Astrocyte (in vitro differentiated cells and primary cell): ENCODE measurements around the gene ROM1. TPM values are rescaled to one million over a fixed set of nuclear protein-coding genes. Genes with fewer than 3 reads are reported as not detected.

Source experiments
- DNase-seq: peaks from one replicate; pipeline ENCODE4 v3.0.0-alpha.2; 2010; ENCODE audit warnings: low read depth
- FAIRE-seq: peaks from 2 replicates; lab custom pipeline; 2011; peaks lifted over from hg19 to GRCh38; lab: Jason Lieb, UNC
- H2AFZ ChIP-seq: 2 replicates; pipeline ENCODE4 v1.6.0; 2012; ENCODE audit warnings: low read depth, low read length, inconsistent platforms
- H3K27ac ChIP-seq: 2 replicates; pipeline ENCODE4 v1.5.1; 2011; ENCODE audit warnings: low read depth, low read length, inconsistent platforms
- H3K27me3 ChIP-seq: 2 replicates; pipeline ENCODE4 v1.6.0; 2011; ENCODE audit warnings: low read length, inconsistent platforms; ENCODE audit not compliant: insufficient read depth
- H3K36me3 ChIP-seq: 2 replicates; pipeline ENCODE4 v1.5.1; 2011; ENCODE audit warnings: low read length, inconsistent platforms; ENCODE audit not compliant: insufficient read depth
- H3K4me1 ChIP-seq: 2 replicates; pipeline ENCODE4 v1.5.1; 2011; ENCODE audit warnings: low read length, inconsistent platforms; ENCODE audit not compliant: insufficient read depth
- H3K4me2 ChIP-seq: 2 replicates; pipeline ENCODE4 v1.6.0; 2012; ENCODE audit warnings: low read length, inconsistent platforms
- H3K4me3 ChIP-seq: 2 replicates; pipeline ENCODE4 v1.5.1; 2011; ENCODE audit warnings: low read depth, mild to moderate bottlenecking, low read length, inconsistent platforms; ENCODE audit not compliant: insufficient read depth
- H3K79me2 ChIP-seq: 2 replicates; pipeline ENCODE4 v1.6.0; 2012; ENCODE audit warnings: mild to moderate bottlenecking, low read length, inconsistent platforms; ENCODE audit not compliant: insufficient read depth
- H3K9ac ChIP-seq: 2 replicates; pipeline ENCODE4 v1.6.0; 2012; ENCODE audit warnings: mild to moderate bottlenecking, low read length, inconsistent platforms
- H3K9me3 ChIP-seq: 2 replicates; pipeline ENCODE4 v1.5.1; 2012; ENCODE audit warnings: low read depth, mild to moderate bottlenecking, low read length, inconsistent platforms; ENCODE audit not compliant: insufficient read depth
- H4K20me1 ChIP-seq: 2 replicates; pipeline ENCODE4 v1.6.0; 2012; ENCODE audit warnings: low read length, inconsistent platforms; ENCODE audit not compliant: insufficient read depth
- H3K27ac Mint-ChIP-seq: one replicate; pipeline ENCODE4 v1.8.0; 2021; ENCODE audit warnings: mild to moderate bottlenecking, mixed read lengths; ENCODE audit not compliant: unreplicated experiment
- H3K27me3 Mint-ChIP-seq: one replicate; pipeline ENCODE4 v1.8.0; 2021; ENCODE audit warnings: low read depth, mixed read lengths; ENCODE audit not compliant: unreplicated experiment
- H3K36me3 Mint-ChIP-seq: one replicate; pipeline ENCODE4 v1.8.0; 2021; ENCODE audit warnings: low read depth, mixed read lengths; ENCODE audit not compliant: unreplicated experiment
- H3K4me1 Mint-ChIP-seq: one replicate; pipeline ENCODE4 v1.8.0; 2021; ENCODE audit warnings: low read depth, mixed read lengths; ENCODE audit not compliant: unreplicated experiment
- H3K4me3 Mint-ChIP-seq: one replicate; pipeline ENCODE4 v1.8.0; 2021; ENCODE audit warnings: mild to moderate bottlenecking, moderate library complexity, mixed read lengths; ENCODE audit not compliant: unreplicated experiment
- H3K9me3 Mint-ChIP-seq: one replicate; pipeline ENCODE4 v1.8.0; 2021; ENCODE audit warnings: mild to moderate bottlenecking, mixed read lengths; ENCODE audit not compliant: unreplicated experiment
- EZH2 ChIP-seq: IDR thresholded peaks from 2 replicates; pipeline ENCODE4 v1.6.1; 2012; ENCODE audit warnings: mild to moderate bottlenecking, low read length, inconsistent platforms; ENCODE audit not compliant: insufficient read depth
- total RNA-seq: library from RNA; stranded (reverse); gene quantifications from 2 replicates; pipeline ENCODE4 v1.2.1, GENCODE V29; 2021
- TF ChIP-seq, protein P1 (sequence below): IDR thresholded peaks from 2 replicates; pipeline ENCODE4 v1.5.1; 2011; ENCODE audit warnings: low read depth, mild to moderate bottlenecking, inconsistent platforms, low read length, moderate library complexity; ENCODE audit not compliant: insufficient read depth

The ROM1 gene
- total RNA-seq, 1 donor from 2014 or later: 1.3 TPM

GRCh38 chr11:62592146-62592815 lies 20.8 kb upstream of the ROM1 start:
- Mint-ChIP-seq H3K27me3 (no peaks in the 10 kb centered on the region), H3K36me3 (peaks cover 33% of the 10 kb centered on the region)
- FAIRE-seq: no peak

GRCh38 chr11:62592989-62593421 lies 20.1 kb upstream of the ROM1 start:
- Mint-ChIP-seq H3K27ac (peak overlapping the region; percentile 34), H3K36me3 (peaks cover 38% of the 10 kb centered on the region), H3K27me3 (no peaks in the 10 kb centered on the region), H3K9me3 (no peaks in the 10 kb centered on the region), H3K4me1 (peaks cover 7% of the 10 kb centered on the region), H3K4me3 (peak overlapping the region; percentile 64)
- FAIRE-seq: no peak
- Histone ChIP-seq H3K27ac (no peak overlapping the region), H3K4me1 (peaks cover 10% of the 10 kb centered on the region), H2AFZ (no peak overlapping the region), H3K79me2 (peaks cover 44% of the 10 kb centered on the region), H3K4me3 (no peak overlapping the region), H3K27me3 (no peaks in the 10 kb centered on the region), H4K20me1 (peaks cover 46% of the 10 kb centered on the region), H3K36me3 (peaks cover 39% of the 10 kb centered on the region), H3K9ac (peak overlapping the region; percentile 82), H3K9me3 (no peaks in the 10 kb centered on the region), H3K4me2 (no peak overlapping the region)
- TF ChIP-seq EZH2: no peak
- TF ChIP-seq, protein P1, sequence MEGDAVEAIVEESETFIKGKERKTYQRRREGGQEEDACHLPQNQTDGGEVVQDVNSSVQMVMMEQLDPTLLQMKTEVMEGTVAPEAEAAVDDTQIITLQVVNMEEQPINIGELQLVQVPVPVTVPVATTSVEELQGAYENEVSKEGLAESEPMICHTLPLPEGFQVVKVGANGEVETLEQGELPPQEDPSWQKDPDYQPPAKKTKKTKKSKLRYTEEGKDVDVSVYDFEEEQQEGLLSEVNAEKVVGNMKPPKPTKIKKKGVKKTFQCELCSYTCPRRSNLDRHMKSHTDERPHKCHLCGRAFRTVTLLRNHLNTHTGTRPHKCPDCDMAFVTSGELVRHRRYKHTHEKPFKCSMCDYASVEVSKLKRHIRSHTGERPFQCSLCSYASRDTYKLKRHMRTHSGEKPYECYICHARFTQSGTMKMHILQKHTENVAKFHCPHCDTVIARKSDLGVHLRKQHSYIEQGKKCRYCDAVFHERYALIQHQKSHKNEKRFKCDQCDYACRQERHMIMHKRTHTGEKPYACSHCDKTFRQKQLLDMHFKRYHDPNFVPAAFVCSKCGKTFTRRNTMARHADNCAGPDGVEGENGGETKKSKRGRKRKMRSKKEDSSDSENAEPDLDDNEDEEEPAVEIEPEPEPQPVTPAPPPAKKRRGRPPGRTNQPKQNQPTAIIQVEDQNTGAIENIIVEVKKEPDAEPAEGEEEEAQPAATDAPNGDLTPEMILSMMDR: no peak
- no peak for DNase-seq

More at GRCh38 chr11:62592146-62592815, 20.8 kb upstream of the ROM1 start:
- peaks cover 7% of the 10 kb centered on the region for H3K4me1 Mint-ChIP-seq
- no peak for DNase-seq
- H3K9me3 Mint-ChIP-seq: no peaks in the 10 kb centered on the region
- Histone ChIP-seq H3K4me1 (peaks cover 10% of the 10 kb centered on the region), H3K27ac (peak overlapping the region; percentile 77), H3K79me2 (peaks cover 43% of the 10 kb centered on the region), H3K4me3 (peak overlapping the region; percentile 96), H3K9ac (peak overlapping the region; percentile 82), H3K27me3 (no peaks in the 10 kb centered on the region), H2AFZ (peak overlapping the region; percentile 79), H3K36me3 (peaks cover 38% of the 10 kb centered on the region), H4K20me1 (peaks cover 39% of the 10 kb centered on the region), H3K9me3 (no peaks in the 10 kb centered on the region), H3K4me2 (peak overlapping the region; percentile 93)
- H3K4me3 Mint-ChIP-seq: peak overlapping the region; percentile 93
- peak overlapping the region; percentile 96 for H3K27ac Mint-ChIP-seq
- TF ChIP-seq, protein P1: no peak
- TF ChIP-seq EZH2: no peak

- TF ChIP-seq, protein P1: peak; percentile 51
- no peak for TF ChIP-seq EZH2
- H3K9me3 ChIP-seq: no peaks in the 10 kb centered on the region
- H3K27ac ChIP-seq: no peak overlapping the region
- no peaks in the 10 kb centered on the region for H3K27me3 Mint-ChIP-seq
- DNase-seq (peak; percentile 53), FAIRE-seq (no peak)
- H3K4me3 ChIP-seq: no peak overlapping the region
- no peak overlapping the region for H3K27ac Mint-ChIP-seq
- H3K36me3 ChIP-seq: peaks cover 41% of the 10 kb centered on the region
- no peak overlapping the region for H3K4me3 Mint-ChIP-seq
- H3K4me2 ChIP-seq: no peak overlapping the region
- peaks cover 10% of the 10 kb centered on the region for H3K4me1 ChIP-seq
- H2AFZ ChIP-seq: no peak overlapping the region
- H3K79me2 ChIP-seq: peaks cover 50% of the 10 kb centered on the region
- H3K9ac ChIP-seq: no peak overlapping the region
- H4K20me1 ChIP-seq: peaks cover 52% of the 10 kb centered on the region
- H3K36me3 Mint-ChIP-seq: peaks cover 39% of the 10 kb centered on the region
- peaks cover 12% of the 10 kb centered on the region for H3K4me1 Mint-ChIP-seq
- H3K9me3 Mint-ChIP-seq: no peaks in the 10 kb centered on the region
- H3K27me3 ChIP-seq: no peaks in the 10 kb centered on the region
These were observed 19.5 kb upstream of the ROM1 start for GRCh38 chr11:62593434-62594044.
